GM21390 (cell line): ENCODE data around the gene OBSCN.
"Not testable (repeated sequence)": the region's sequence is repeated elsewhere in the genome, so short reads cannot be mapped to it uniquely, and the experiment has no call there.

Experiments
- ATAC-seq: cut with Tn5 transposase; IDR thresholded peaks from one replicate; pipeline ENCODE4 v1.9.1; 2021; ENCODE audit not compliant: unreplicated experiment

Gene OBSCN

DNA sequence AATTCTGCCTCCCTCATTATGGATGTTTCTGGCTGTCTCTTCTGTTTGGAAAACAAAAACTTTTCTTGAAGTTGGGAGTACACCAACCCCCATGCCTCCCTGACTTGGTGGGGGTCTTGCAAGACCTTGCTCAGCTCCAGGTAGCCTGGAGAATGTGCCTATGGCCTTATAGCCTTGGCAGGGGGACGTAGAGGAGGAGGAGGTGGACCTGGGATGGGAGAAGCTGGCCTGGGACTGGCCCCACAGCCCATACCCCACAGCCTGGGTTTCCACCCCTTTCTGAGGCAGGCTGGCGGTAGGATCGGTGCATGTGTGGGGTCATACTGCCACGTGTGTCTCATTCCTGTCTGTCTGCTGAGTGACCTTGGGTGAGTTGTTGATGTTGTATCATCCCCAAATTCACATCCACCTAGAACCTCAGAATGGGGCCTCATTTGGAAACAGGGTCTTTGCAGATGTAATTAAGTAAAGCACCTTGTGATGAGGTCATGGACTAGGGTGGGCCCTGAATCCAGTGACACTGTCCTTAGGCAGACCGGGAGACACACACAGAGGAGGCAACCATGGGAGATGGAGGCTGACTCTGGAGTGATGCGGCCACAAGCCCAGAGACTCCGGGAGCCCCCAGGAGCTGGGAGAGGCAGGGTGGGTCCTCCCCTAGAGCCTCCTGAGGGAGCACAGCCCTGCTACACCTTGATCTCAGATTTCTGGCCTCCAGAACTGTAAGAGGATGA is 18.5 kb downstream of the OBSCN start:
- ATAC-seq: no peak

DNA sequence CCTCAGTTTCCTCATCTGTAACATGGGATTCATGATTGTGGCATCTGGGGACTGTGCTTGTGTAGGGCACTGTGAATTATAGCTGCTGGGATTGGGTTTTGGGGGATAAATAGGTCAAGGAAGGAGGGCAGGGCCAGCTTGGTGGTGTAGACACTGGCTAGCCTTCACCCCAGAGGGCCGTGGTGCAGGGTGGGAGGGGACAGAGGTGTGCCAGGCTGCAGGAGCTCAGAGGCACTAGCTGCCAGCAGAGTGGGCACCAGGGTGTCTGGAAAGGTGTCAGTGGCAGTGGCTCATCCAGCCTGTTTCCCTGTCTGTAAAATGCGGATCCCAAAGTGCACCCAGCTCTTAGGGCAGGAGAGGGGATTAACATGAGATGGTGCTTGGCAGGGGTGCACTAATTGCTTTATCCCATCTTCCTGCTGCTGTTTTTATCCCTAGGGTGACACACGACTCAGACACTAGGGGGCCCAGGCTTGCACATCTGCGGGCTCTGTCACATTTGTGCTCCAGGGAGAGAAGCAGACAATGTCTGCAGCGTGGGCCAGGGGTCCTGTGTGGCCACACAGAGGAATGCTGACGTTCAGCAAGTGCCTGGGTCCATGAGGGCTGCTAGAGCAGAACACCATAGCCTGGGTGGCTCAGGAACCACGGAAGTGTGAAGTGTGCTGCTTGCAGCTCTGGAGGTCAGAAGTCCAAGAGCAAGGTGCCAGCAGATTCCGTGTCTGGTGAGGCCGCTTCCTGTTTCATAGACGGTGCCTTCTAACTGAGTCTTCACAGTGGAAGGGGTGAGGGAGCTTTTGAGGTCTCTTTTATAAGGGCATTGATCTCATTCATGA is 19.3 kb downstream of the OBSCN start:
- no peak for ATAC-seq

DNA sequence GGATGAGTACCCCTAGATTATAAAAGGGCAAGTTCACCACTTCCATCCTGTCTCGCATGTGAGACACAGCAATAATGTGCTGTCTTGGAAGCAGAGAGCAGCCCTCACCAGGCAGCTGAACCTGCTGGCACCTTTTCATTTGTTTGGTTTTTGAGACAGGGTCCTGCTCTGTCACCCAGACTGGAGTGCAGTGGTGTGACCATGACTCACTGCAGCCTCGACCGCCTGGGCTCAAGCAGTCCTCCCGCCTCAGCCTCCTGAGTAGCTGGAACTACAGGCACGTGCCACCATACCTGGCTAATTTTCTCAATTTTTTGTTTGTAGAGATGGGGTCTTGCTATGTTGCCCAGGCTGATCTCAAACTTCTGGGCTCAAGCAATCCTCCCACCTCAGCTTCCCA is 20.3 kb downstream of the OBSCN start:
- not testable (repeated sequence) for ATAC-seq

DNA sequence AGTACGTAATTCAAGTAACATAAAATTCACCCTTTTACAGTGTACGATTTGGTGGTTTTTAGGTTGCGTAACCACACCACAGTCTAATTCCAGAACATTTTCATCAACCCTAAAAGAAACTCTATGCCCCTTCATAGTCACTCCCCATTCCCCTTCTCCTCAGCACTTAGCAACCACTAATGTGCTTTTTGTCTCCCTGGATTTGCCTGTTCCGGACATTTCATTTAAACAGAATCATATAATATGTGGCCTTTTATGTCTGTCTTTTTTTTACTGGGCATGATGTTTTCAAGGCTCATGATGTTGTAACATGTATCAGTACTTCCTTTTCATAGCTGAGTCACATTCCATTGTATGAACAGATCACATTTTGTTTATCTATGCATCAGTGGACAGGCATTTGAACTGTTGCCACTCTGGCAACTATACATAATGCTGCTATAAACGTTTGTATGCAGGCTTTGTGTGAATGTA is 20.8 kb downstream of the OBSCN start:
- ATAC-seq: no peak

DNA sequence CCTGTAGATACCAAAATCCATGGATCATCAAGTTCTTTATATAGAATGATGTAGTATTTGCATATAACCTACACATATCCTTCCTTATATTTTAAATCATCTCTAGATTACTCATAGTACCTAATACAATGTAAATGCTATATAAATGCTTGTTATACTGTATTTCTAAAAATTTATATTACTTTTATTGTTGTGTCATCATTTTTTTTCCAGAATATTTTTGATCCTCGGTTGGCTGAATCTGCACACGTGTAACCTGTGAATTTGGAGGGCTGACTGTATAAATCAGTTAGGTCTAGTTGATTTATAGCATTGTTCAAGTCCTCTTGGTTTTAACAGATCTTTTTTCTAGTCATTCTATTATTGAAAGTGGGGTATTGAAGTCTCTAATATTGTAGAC is 23.3 kb downstream of the OBSCN start:
- no peak for ATAC-seq

DNA sequence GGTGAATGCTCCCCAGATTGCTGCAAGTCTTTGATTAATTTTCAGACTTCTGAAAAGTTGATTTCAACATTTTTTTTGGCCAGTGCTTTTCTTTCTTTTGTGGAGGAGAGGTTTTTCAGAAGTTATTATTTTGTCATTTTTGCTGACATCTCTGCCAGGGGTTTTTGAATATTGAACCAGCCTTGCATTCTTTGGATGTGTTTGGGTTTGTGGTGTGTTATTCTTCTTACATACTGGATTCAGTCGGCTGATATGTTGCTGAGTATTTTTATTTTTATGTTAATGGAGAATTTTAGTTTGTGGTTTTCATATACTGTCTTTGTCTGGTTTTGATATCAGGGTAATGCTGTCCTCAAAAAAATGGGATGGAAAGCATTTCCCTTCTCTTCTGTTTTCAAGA is 25.3 kb downstream of the OBSCN start:
- no peak for ATAC-seq

DNA sequence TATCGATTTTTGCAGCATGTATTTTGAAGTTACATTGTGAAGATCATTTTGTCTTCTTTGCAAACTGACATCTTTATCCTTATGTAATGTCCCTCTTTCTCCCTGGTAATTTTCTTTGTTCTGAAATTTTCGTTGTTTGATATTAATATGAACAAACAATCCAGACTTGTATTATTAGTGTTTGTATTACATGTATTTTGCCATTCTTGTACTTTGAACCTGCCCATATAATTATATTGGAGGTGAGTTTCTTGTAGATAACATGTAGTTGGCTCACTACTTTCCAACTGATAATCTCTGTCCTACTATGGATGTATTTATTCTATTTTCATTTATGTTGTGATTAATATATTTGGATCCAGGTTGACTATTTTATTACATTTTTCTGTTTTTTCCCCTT is 27.1 kb downstream of the OBSCN start:
- no peak for ATAC-seq

DNA sequence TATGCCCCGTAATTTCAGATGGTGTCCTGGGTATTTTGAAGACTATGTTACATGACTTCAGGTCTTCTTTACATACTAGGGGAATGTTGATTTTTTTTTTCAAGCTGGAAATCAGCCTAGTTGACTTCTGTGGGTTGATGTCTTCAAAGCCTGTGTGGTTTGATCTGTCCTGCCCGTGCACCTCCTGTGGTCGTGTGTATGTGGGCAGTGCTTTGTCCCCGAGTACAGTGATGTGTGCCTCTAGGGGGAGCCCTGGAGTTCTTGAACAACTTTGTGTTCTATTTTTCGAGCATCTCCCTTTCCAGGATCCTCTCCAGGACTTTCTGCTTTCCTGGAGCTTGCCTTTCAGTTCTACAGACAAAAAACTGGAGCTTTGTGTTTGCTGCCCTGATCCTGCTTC is 28.9 kb downstream of the OBSCN start:
- ATAC-seq: no peak

DNA sequence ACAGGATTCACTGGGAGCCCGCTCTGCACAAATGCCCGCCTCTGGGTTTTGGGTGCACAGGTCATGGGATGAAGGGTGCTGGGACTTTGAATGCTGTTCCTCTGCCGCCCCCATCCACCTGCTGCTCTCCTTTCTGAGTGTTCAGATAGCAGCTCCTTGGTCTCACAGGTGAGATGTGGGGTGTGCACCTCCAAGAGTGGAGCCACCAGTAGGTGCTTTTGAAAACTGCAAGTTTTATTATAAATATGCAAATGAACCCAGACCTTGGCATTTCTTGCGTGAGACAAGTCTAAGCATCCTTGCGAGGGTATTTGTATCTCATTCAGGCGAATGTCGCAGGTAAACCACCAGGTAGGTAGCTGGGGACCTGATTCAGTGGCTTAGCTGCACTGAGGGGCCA is 30.2 kb downstream of the OBSCN start:
- ATAC-seq: no peak

DNA sequence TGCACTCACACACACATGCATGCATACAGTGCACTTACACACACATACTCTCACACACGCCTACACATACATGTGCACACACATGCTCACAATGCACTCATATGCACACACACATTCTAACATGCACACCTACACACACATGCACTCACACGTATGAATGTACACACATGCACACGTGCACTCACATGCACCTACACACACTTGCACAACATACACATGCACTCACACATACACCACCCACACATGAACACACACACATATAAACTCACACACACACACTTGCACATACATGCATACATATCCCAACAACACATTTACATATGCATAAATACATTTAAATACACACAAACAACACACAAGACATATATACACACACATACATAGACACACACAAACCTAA is 30.6 kb downstream of the OBSCN start:
- no peak for ATAC-seq

DNA sequence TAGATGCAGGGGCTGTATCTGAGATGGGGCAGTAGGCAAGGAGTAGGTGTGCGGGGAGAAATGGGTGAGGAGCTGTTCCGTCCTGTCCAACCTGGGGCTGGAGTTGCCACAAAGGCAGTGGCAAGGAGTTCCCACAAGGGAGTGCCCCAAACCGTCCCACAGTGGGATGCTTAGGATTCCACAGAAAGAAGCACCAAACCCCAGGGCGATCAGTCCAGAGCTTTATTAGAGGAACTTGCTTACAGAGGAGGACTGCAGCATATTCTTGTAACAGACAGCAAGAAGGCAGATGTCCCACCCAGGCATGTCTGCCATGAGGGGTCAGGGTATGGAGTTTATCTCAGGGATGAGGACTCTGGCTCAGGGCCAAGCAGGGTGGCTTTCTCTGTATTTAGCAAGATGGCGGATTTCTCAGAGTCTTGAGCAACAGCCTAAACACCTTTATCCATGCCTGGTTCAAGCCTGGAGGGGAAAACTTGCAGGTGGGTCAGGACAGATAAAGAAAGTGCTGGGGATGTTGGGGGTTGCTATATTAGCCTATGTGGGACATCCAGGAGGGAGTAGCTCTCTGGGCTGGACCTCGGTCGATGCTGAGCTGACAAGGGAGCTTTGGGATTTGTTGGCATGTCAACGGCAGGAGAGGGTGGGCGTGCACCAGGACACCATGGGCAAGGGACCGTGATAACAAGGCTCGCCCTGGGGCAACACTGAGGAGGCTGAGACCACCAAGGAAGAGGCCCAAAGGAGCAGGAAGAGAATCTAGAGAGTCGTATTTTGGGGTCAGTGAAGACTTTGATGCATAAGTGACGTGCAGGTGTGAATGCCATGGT is 32.8 kb downstream of the OBSCN start:
- no peak for ATAC-seq

DNA sequence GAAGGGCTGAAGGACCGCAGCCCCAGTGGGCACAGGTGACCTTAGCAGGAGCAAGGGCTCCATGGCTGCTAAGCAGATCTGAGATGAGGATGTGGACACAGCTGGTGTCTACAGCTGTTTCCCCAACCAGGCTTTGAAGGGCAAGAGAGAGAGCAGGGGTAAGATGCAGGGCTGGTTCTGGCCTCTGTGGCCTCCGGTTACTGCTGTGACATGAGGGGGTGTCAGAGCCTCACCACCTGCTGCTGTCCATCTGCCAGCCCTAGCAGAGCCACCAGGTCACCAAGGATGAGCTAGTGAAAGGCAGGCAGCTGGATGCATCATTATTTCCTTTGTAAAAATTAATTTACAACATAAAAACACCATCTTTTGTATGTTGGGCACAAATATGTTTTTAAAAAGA is 33.4 kb downstream of the OBSCN start:
- ATAC-seq: no peak

DNA sequence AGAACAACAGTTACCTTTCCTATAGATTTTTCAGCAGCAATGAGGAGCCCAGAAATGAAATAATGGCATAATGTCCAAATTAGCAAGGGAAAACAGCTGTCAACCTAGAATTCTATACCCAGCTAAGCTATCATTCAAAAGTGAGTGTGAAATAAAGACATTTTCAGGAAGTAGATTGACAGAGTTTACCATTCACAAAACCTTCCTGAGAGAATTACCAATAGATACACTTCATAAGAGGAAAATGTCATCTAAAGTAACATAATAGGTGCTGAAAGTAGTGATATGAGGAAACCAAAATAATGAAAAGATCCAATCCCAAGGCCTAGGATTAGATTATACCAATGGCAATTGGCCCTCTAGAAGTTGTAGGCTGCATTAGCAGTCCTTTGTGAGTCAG is 34.6 kb downstream of the OBSCN start:
- no peak for ATAC-seq

DNA sequence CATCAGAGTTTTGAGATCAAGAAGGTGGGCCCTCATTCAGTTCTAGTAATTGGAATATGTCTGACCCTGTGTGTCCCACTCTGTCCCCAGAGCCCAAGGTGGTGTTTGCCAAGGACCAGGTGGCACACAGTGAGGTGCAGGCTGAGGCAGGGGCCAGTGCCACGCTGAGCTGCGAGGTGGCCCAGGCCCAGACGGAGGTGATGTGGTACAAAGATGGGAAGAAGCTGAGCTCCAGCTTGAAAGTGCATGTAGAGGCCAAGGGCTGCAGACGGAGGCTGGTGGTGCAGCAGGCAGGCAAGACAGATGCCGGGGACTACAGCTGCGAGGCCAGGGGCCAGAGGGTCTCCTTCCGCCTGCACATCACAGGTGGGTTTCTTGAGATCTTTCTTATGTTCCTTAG is 35.2 kb downstream of the OBSCN start:
- ATAC-seq: no peak

DNA sequence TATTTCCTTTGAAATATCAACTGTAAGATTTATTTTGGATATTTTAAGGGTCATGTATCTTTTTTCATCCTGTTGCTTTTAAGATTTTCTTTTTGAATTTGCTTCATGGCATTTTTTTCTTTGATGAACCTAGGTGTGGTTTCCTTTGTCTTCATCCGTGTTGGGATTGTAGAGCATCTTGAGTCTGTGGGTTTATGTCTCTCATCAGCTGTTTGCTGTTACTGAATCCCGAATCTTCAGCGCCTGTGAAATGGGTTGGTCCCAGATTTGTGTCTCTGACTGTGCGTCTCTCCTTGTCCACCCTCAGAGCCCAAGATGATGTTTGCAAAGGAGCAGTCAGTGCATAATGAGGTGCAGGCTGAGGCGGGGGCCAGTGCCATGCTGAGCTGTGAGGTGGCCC is 36.1 kb downstream of the OBSCN start:
- not testable (repeated sequence) for ATAC-seq

DNA sequence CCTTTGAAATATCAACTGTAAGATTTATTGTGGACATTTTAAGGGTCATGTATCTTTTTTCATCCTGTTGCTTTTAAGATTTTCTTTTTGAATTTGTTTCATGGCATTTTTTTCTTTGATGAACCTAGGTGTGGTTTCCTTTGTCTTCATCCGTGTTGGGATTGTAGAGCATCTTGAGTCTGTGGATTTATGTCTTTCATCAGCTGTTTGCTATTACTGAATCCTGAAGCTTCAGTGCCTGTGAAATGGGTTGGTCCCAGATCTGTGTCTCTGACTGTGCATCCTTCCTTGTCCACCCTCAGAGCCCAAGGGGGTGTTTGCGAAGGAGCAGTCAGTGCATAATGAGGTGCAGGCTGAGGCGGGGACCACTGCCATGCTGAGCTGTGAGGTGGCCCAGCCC is 37.3 kb downstream of the OBSCN start:
- no peak for ATAC-seq

DNA sequence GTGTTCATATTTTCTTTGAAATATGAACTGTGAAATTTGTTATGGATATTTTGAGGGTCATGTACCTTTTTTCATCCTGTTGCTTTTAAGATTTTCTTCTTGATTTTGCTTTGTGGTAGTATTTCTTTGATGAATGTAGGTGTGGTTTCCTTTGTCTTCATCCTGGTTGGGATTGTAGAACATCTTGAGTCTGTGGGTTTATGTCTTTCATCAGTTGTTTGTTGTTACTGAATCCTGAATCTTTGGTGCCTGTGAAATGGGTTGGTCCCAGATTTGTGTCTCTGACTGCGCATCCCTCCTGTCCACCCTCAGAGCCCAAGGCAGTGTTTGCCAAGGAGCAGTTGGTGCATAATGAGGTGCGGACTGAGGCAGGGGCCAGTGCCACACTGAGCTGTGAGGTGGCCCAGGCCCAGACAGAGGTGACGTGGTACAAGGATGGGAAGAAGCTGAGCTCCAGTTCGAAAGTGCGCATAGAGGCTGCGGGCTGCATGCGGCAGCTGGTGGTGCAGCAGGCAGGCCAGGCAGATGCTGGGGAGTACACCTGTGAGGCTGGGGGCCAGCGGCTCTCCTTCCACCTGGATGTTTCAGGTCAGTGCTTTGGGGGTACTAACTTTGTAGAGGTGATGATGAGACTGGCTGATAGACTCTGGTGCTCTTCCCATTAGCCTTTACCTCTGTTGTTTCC is 38.5 kb downstream of the OBSCN start:
- ATAC-seq: no peak

DNA sequence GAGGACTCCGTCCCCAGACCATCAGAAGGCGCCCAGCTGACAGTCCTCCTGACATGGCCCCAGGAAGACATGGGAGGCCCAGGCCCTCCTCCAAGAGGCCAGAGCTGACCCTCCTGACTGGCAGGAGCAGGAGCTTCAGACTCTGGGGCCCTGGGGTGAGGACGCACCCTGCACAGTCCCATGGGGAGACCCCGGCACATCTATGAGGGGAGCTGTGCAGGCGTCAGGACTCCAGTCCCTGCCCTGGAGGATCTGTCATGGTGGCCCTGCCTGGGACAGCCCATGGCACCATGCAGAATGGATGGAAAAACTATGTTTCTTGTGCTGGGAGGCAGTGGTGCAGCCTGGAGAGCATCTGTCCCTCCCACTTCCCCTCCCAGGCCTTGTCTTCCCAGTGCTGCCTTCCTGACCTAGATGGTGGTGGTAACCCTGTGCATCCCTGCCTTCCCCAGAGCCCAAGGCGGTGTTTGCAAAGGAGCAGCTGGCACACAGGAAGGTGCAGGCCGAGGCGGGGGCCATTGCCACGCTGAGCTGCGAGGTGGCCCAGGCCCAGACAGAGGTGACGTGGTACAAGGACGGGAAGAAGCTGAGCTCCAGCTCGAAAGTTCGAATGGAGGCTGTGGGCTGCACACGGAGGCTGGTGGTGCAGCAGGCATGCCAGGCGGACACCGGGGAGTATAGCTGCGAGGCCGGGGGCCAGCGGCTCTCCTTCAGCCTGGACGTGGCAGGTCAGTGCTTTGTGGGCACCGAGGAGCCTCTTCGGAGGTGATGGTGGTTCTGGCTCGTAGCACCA is 41.9 kb downstream of the OBSCN start:
- no peak for ATAC-seq

DNA sequence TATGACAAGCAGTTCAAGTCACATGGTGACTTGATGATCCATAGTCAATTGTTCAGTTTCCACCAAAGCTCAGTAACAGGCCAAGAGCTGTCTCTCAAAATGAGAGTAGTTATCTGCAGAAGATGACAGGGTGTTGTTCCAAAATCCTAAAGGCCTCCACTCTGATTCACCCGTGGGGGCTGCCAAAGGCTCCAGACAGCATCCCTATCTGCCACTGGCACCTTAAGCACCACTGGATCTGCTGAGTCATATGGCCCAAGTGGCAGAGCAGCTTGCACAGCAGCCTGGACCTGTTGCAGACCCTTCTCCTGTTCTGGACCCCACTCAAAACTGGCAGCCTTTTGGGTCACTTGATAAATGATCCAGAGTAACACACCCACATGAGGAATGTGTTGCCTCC is 44.6 kb downstream of the OBSCN start:
- not testable (repeated sequence) for ATAC-seq
